T-helper 2 cell (primary cell): ENCODE measurements around the gene MCCC2.
"Not testable (repeated sequence)": the region's sequence is repeated elsewhere in the genome, so short reads cannot be mapped to it uniquely, and the experiment has no call there.

ENCODE experiments used
- DNase-seq, 5 experiments: peaks; one replicate each; pipeline versions ENCODE4 v3.0.0 to v3.0.0-alpha.2; 2012 to 2022
- total RNA-seq, 2 donors: gene quantifications; one replicate each; lab custom pipeline; 2026; lab: John Stamatoyannopoulos, UW

The MCCC2 gene
- total RNA-seq: 27.1 to 51.1 reads per million in 2 donors

- DNase-seq: peak; percentile 90 to 99 (median 93)
Measured at GRCh38 chr5:71586941-71587765, at the start of gene MCCC2. Gene MCCC2, plus strand, starts transcription at chr5:71587340. Its CDS starts 86 bp downstream, at chr5:71587426.

GRCh38 chr5:71537687-71538086 lies 49.5 kb upstream of the MCCC2 start:
- DNase-seq: no peak

GRCh38 chr5:71550885-71551284 lies 36.3 kb upstream of the MCCC2 start:
- not testable (repeated sequence) for DNase-seq

- not testable (repeated sequence) for DNase-seq
Measured at GRCh38 chr5:71551582-71551981, 35.6 kb upstream of the MCCC2 start.

- DNase-seq: not testable (repeated sequence)
Measured at GRCh38 chr5:71552026-71552749, 35.0 kb upstream of the MCCC2 start.

GRCh38 chr5:71563161-71563560 lies 24.0 kb upstream of the MCCC2 start:
- no peak for DNase-seq

GRCh38 chr5:71564895-71565294 lies 22.2 kb upstream of the MCCC2 start:
- no peak for DNase-seq

GRCh38 chr5:71569748-71570509 lies 17.2 kb upstream of the MCCC2 start:
- no peak for DNase-seq

- DNase-seq: not testable (repeated sequence)
Measured at GRCh38 chr5:71571811-71572210, 15.3 kb upstream of the MCCC2 start.

- no peak for DNase-seq
Measured at GRCh38 chr5:71573591-71573990, 13.5 kb upstream of the MCCC2 start.

- not testable (repeated sequence) for DNase-seq
Measured at GRCh38 chr5:71575588-71575987, 11.6 kb upstream of the MCCC2 start.

- DNase-seq: no peak
Measured at GRCh38 chr5:71576241-71576640, 10.9 kb upstream of the MCCC2 start.

- not testable (repeated sequence) for DNase-seq
Measured at GRCh38 chr5:71577839-71578238, 9.3 kb upstream of the MCCC2 start.

GRCh38 chr5:71582945-71583584 lies 4.1 kb upstream of the MCCC2 start:
- no peak for DNase-seq

- DNase-seq: peak in 1 of 5 experiments; percentile 63
Measured at GRCh38 chr5:71586052-71586940, 844 bp upstream of the MCCC2 start.

- no peak for DNase-seq
Measured at GRCh38 chr5:71587766-71588532, 809 bp downstream of the MCCC2 start.

GRCh38 chr5:71588533-71588885 lies 1.4 kb downstream of the MCCC2 start:
- peak in 1 of 5 experiments; percentile 52 for DNase-seq

- DNase-seq: peak in 1 of 5 experiments; percentile 85
Measured at GRCh38 chr5:71589903-71590302, 2.8 kb downstream of the MCCC2 start.

GRCh38 chr5:71591100-71591499 lies 4.0 kb downstream of the MCCC2 start:
- DNase-seq: no peak

GRCh38 chr5:71596169-71596568 lies 9.0 kb downstream of the MCCC2 start:
- no peak for DNase-seq

GRCh38 chr5:71597001-71597400 lies 9.9 kb downstream of the MCCC2 start:
- no peak for DNase-seq
